Peyer's patch (tissue), 4 donors: Measurements from ENCODE around the gene DNMT3A. TPM values are rescaled to one million over a fixed set of nuclear protein-coding genes. Genes with fewer than 3 reads are reported as not detected.
"Not testable (repeated sequence)": the region's sequence is repeated elsewhere in the genome, so short reads cannot be mapped to it uniquely, and the experiment has no call there.

Experiments
- DNase-seq, 3 donors: peaks; one replicate each; pipeline ENCODE4 v3.0.0-alpha.2; 2017 to 2019
- H3K27ac ChIP-seq, 4 donors: fragments of 200-600 bp; sonication (generic); one replicate each; pipeline ENCODE4 v1.5.1; 2016 to 2019
- H3K27me3 ChIP-seq, 2 donors: fragments of 200-600 bp; sonication (generic); one replicate each; pipeline ENCODE4 v1.5.1; 2019
- H3K36me3 ChIP-seq, 3 donors: fragments of 200-600 bp; sonication (generic); one replicate each; pipeline ENCODE4 v1.5.1; 2016 to 2019
- H3K4me1 ChIP-seq, 4 donors: fragments of 200-600 bp; sonication (generic); one replicate each; pipeline ENCODE4 v1.5.1; 2016 to 2019
- H3K4me3 ChIP-seq, 4 donors: fragments of 200-600 bp; sonication (generic); 1 replicate in 3 of 4; 2 replicates in 1 of 4; pipeline ENCODE4 v1.5.1; 2016 to 2019; ENCODE audit warnings: mild to moderate bottlenecking in 1 of 4
- H3K9me3 ChIP-seq, 4 donors: fragments of 200-600 bp; sonication (generic); one replicate each; pipeline ENCODE4 v1.5.1; 2016 to 2019; ENCODE audit warnings: mild to moderate bottlenecking in 1 of 4
- CTCF ChIP-seq, 6 experiments: fragments of 450-650 bp in 4 of 6; fragments of 200-600 bp in 2 of 6; sonication (generic) in 1 of 6; IDR thresholded peaks; one replicate each; pipeline ENCODE4 v1.5.1; 2017 to 2019; ENCODE audit warnings: antibody characterized with exemption in 6 of 6, mild to moderate bottlenecking in 3 of 6, moderate library complexity in 1 of 6
- POLR2A ChIP-seq, 2 donors: fragments of 450-650 bp; IDR thresholded peaks; one replicate each; pipeline ENCODE4 v1.5.1; 2017; ENCODE audit warnings: antibody characterized with exemption in 2 of 2, mild to moderate bottlenecking in 2 of 2, moderate library complexity in 2 of 2
- total RNA-seq, 4 donors: library from RNA; depleted of rRNA; stranded (reverse); fragments of >200 nt; gene quantifications; one replicate each; pipeline ENCODE4 v1.1.0, GENCODE V29; 2016

Gene DNMT3A
- total RNA-seq, 4 donors from 2014 or later, result 10.7 to 126 (median 27.7) TPM

- TF ChIP-seq CTCF (IDR thresholded peaks at IDR 0.05) (no peak), POLR2A (IDR thresholded peaks at IDR 0.05) (peak in 1 of 2 donors; percentile 35)
- Histone ChIP-seq H3K4me1 (peaks cover 0 to 8% (median 3%) of the 10 kb centered on the region in 4 donors), H3K27me3 (no peaks in the 10 kb centered on the region), H3K27ac (peak overlapping the region; percentile 49 to 83 (median 72)), H3K36me3 (no peaks in the 10 kb centered on the region), H3K4me3 (peak overlapping the region; percentile 43 to 65 (median 58)), H3K9me3 (no peaks in the 10 kb centered on the region)
- peak; percentile 76 to 94 (median 87) for DNase-seq
Measured at GRCh38 chr2:25215948-25216679, 125.6 kb downstream of the DNMT3A start.

GRCh38 chr2:25215232-25215631 is 126.5 kb downstream of the DNMT3A start:
- Histone ChIP-seq H3K27ac (peak overlapping the region in 3 of 4 donors; percentile 65 to 83 (median 79)), H3K4me1 (peaks cover 0 to 8% (median 3%) of the 10 kb centered on the region in 4 donors), H3K36me3 (no peaks in the 10 kb centered on the region), H3K4me3 (no peak overlapping the region), H3K9me3 (no peaks in the 10 kb centered on the region), H3K27me3 (no peaks in the 10 kb centered on the region)
- TF ChIP-seq CTCF (IDR thresholded peaks at IDR 0.05) (no peak), POLR2A (IDR thresholded peaks at IDR 0.05) (no peak)
- DNase-seq, result no peak

GRCh38 chr2:25213229-25213628 is 128.5 kb downstream of the DNMT3A start:
- DNase-seq, result no peak
- Histone ChIP-seq H3K36me3 (no peaks in the 10 kb centered on the region), H3K4me1 (peaks cover 0 to 13% (median 9%) of the 10 kb centered on the region in 4 donors), H3K9me3 (no peaks in the 10 kb centered on the region), H3K27ac (no peak overlapping the region), H3K27me3 (no peaks in the 10 kb centered on the region), H3K4me3 (no peak overlapping the region)
- TF ChIP-seq POLR2A (IDR thresholded peaks at IDR 0.05) (no peak), CTCF (IDR thresholded peaks at IDR 0.05) (no peak)

GRCh38 chr2:25210923-25211322 is 130.8 kb downstream of the DNMT3A start:
- H3K9me3 ChIP-seq, H3K4me3 ChIP-seq, H3K36me3 ChIP-seq, DNase-seq, H3K27me3 ChIP-seq, H3K27ac ChIP-seq: not testable (repeated sequence)
- H3K4me1 ChIP-seq, result peaks cover 0 to 11% (median 4%) of the 10 kb centered on the region in 4 donors

GRCh38 chr2:25207078-25207545 is 134.6 kb downstream of the DNMT3A start:
- Histone ChIP-seq H3K4me3 (no peak overlapping the region), H3K9me3 (no peaks in the 10 kb centered on the region), H3K4me1 (peaks cover 0 to 11% (median 4%) of the 10 kb centered on the region in 4 donors), H3K27ac (no peak overlapping the region), H3K27me3 (no peaks in the 10 kb centered on the region), H3K36me3 (no peaks in the 10 kb centered on the region)
- TF ChIP-seq POLR2A (IDR thresholded peaks at IDR 0.05), result no peak
- TF ChIP-seq CTCF (IDR thresholded peaks at IDR 0.05), result no peak
- DNase-seq, result no peak

- no peaks in the 10 kb centered on the region for H3K27me3 ChIP-seq
- H3K4me1 ChIP-seq, result peaks cover 0 to 5% (median under 1%) of the 10 kb centered on the region in 4 donors
- peak in 1 of 3 donors; percentile 43 for DNase-seq
- peak overlapping the region in 1 of 4 donors; percentile 64 for H3K27ac ChIP-seq
- peak overlapping the region; percentile 0 to 41 (median 31) for H3K4me3 ChIP-seq
- TF ChIP-seq CTCF (IDR thresholded peaks at IDR 0.05) (no peak), POLR2A (IDR thresholded peaks at IDR 0.05) (no peak)
- H3K9me3 ChIP-seq, result no peaks in the 10 kb centered on the region
- H3K36me3 ChIP-seq, result no peaks in the 10 kb centered on the region
Measured at GRCh38 chr2:25204190-25204838, 137.4 kb downstream of the DNMT3A start.
